ENCODE data around the gene SF1.

- TF ChIP-seq PML (IDR thresholded peaks at IDR 0.05; ENCODE audit: low read length) (no peak), HNRNPLL (IDR thresholded peaks at IDR 0.05; ENCODE audit: low read depth, low read length, poor library complexity, severe bottlenecking) (no peak)
- TF ChIP-seq, protein P1, sequence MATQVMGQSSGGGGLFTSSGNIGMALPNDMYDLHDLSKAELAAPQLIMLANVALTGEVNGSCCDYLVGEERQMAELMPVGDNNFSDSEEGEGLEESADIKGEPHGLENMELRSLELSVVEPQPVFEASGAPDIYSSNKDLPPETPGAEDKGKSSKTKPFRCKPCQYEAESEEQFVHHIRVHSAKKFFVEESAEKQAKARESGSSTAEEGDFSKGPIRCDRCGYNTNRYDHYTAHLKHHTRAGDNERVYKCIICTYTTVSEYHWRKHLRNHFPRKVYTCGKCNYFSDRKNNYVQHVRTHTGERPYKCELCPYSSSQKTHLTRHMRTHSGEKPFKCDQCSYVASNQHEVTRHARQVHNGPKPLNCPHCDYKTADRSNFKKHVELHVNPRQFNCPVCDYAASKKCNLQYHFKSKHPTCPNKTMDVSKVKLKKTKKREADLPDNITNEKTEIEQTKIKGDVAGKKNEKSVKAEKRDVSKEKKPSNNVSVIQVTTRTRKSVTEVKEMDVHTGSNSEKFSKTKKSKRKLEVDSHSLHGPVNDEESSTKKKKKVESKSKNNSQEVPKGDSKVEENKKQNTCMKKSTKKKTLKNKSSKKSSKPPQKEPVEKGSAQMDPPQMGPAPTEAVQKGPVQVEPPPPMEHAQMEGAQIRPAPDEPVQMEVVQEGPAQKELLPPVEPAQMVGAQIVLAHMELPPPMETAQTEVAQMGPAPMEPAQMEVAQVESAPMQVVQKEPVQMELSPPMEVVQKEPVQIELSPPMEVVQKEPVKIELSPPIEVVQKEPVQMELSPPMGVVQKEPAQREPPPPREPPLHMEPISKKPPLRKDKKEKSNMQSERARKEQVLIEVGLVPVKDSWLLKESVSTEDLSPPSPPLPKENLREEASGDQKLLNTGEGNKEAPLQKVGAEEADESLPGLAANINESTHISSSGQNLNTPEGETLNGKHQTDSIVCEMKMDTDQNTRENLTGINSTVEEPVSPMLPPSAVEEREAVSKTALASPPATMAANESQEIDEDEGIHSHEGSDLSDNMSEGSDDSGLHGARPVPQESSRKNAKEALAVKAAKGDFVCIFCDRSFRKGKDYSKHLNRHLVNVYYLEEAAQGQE (IDR thresholded peaks at IDR 0.05; ENCODE audit: borderline replicate concordance): no peak
- TF ChIP-seq, protein P1 (CRISPR knock-in tag; IDR thresholded peaks at IDR 0.05; ENCODE audit: low read depth): no peak
Measured at GRCh38 chr11:64739871-64740270, 38.5 kb downstream of the SF1 start.

Measured in K562 (cell line).